ENCODE data around the gene ALCAM. TPM values are rescaled to one million over a fixed set of nuclear protein-coding genes. Genes with fewer than 3 reads are reported as not detected.

The ALCAM gene
- total RNA-seq, 4 donors from 2014 or later, result 9.4 to 25.9 (median 16.6) TPM

- no peaks in the 10 kb centered on the region for H3K27me3 ChIP-seq
- WGBS, 2 donors (ENCODE audit: low coverage in 1 of 2), result 0% methylated on average over 1 of the region's 1 CpG; no CpG with 5 or more reads in 1 of the 2 donors
- in situ Hi-C loops (cut with MboI; ENCODE audit: low pct_ligation_motif_present in 1 of 4, low pct_unique_long_range_greater_than_20kb in 1 of 4, low sequenced_read_pairs in 3 of 4) (loop anchor here in 1 of 4 donors (25.0 kb wide), 1 partner anchor 1238 kb away; no protein-coding TSS in a partner anchor), intact Hi-C loops (cut with DNase I; ENCODE audit: low total_unique reads) (no loop called here)
- H3K36me3 ChIP-seq, result no peaks in the 10 kb centered on the region
- no peak overlapping the region for H3K4me3 ChIP-seq
- no peaks in the 10 kb centered on the region for H3K4me1 ChIP-seq
- H3K9me3 ChIP-seq, result no peaks in the 10 kb centered on the region
- no peak for DNase-seq
- TF ChIP-seq EP300 (IDR thresholded peaks at IDR 0.05; ENCODE audit: low read depth), result no peak
- TF ChIP-seq CTCF (IDR thresholded peaks at IDR 0.05), result no peak
- no peak for TF ChIP-seq POLR2A (IDR thresholded peaks at IDR 0.05)
- TF ChIP-seq POLR2AphosphoS5 (IDR thresholded peaks at IDR 0.05), result no peak
- no peak overlapping the region for H3K27ac ChIP-seq
Observed at GRCh38 chr3:105499961-105500360, 133.3 kb downstream of the ALCAM start.

GRCh38 chr3:105502333-105502732, 135.6 kb downstream of the ALCAM start:
- WGBS, 2 donors (ENCODE audit: low coverage in 1 of 2), result 82 to 91% methylated on average over 2 of the region's 2 CpGs
- H3K4me1 ChIP-seq, result no peaks in the 10 kb centered on the region
- intact Hi-C loops (cut with DNase I; ENCODE audit: low total_unique reads) (no loop called here), in situ Hi-C loops (cut with MboI; ENCODE audit: low pct_ligation_motif_present in 1 of 4, low pct_unique_long_range_greater_than_20kb in 1 of 4, low sequenced_read_pairs in 3 of 4) (loop anchor here in 1 of 4 donors (25.0 kb wide), 1 partner anchor 1240 kb away; no protein-coding TSS in a partner anchor)
- no peak for DNase-seq
- no peaks in the 10 kb centered on the region for H3K27me3 ChIP-seq
- no peaks in the 10 kb centered on the region for H3K36me3 ChIP-seq
- no peak overlapping the region for H3K4me3 ChIP-seq
- no peak for TF ChIP-seq EP300 (IDR thresholded peaks at IDR 0.05; ENCODE audit: low read depth)
- TF ChIP-seq CTCF (IDR thresholded peaks at IDR 0.05), result no peak
- TF ChIP-seq POLR2A (IDR thresholded peaks at IDR 0.05), result no peak
- TF ChIP-seq POLR2AphosphoS5 (IDR thresholded peaks at IDR 0.05), result no peak
- H3K27ac ChIP-seq, result no peak overlapping the region
- H3K9me3 ChIP-seq, result no peaks in the 10 kb centered on the region

- TF ChIP-seq CTCF (IDR thresholded peaks at IDR 0.05) (no peak), POLR2AphosphoS5 (IDR thresholded peaks at IDR 0.05) (no peak), EP300 (IDR thresholded peaks at IDR 0.05; ENCODE audit: low read depth) (no peak), POLR2A (IDR thresholded peaks at IDR 0.05) (no peak)
- Histone ChIP-seq H3K9me3 (no peaks in the 10 kb centered on the region), H3K4me3 (no peak overlapping the region), H3K36me3 (no peaks in the 10 kb centered on the region), H3K4me1 (no peaks in the 10 kb centered on the region), H3K27me3 (no peaks in the 10 kb centered on the region), H3K27ac (no peak overlapping the region)
- 77 to 89% methylated on average over 3 of the region's 3 CpGs for WGBS, 2 donors (ENCODE audit: low coverage in 1 of 2)
- in situ Hi-C loops (cut with MboI; ENCODE audit: low pct_ligation_motif_present in 1 of 4, low pct_unique_long_range_greater_than_20kb in 1 of 4, low sequenced_read_pairs in 3 of 4), result loop anchor here in 1 of 4 donors (25.0 kb wide), 1 partner anchor 1241 kb away; no protein-coding TSS in a partner anchor
- no peak for DNase-seq
- intact Hi-C loops (cut with DNase I; ENCODE audit: low total_unique reads), result no loop called here
Observed at GRCh38 chr3:105503191-105503593, 136.5 kb downstream of the ALCAM start.

GRCh38 chr3:105504440-105504951, 137.8 kb downstream of the ALCAM start:
- Histone ChIP-seq H3K36me3 (no peaks in the 10 kb centered on the region), H3K4me3 (no peak overlapping the region), H3K27ac (no peak overlapping the region), H3K9me3 (no peaks in the 10 kb centered on the region), H3K4me1 (no peaks in the 10 kb centered on the region), H3K27me3 (no peaks in the 10 kb centered on the region)
- whole genome bisulfite sequencing, 2 donors (ENCODE audit: low coverage in 1 of 2), result 80 to 92% methylated on average over 1 to 13 of the region's 13 CpGs
- no peak for DNase-seq
- intact Hi-C loops (cut with DNase I; ENCODE audit: low total_unique reads), result no loop called here
- in situ Hi-C loops (cut with MboI; ENCODE audit: low pct_ligation_motif_present in 1 of 4, low pct_unique_long_range_greater_than_20kb in 1 of 4, low sequenced_read_pairs in 3 of 4), result loop anchor here in 1 of 4 donors (25.0 kb wide), 1 partner anchor 1242 kb away; no protein-coding TSS in a partner anchor
- no peak for TF ChIP-seq POLR2A (IDR thresholded peaks at IDR 0.05)
- TF ChIP-seq CTCF (IDR thresholded peaks at IDR 0.05), result no peak
- no peak for TF ChIP-seq POLR2AphosphoS5 (IDR thresholded peaks at IDR 0.05)
- no peak for TF ChIP-seq EP300 (IDR thresholded peaks at IDR 0.05; ENCODE audit: low read depth)

All from transverse colon (tissue), 4 donors.